SK-N-MC (cell line): ENCODE measurements around the gene PDE4D.

Experiments
- DNase-seq: peaks from one replicate; pipeline ENCODE4 v3.0.0-alpha.2; 2011; ENCODE audit warnings: low read depth, low spot score
- H3K27ac ChIP-seq: fragments of 200-600 bp; sonication (generic); 2 replicates; pipeline ENCODE4 v1.5.1; 2016; ENCODE audit warnings: mixed run types
- H3K36me3 ChIP-seq: fragments of 200-600 bp; sonication (generic); 2 replicates; pipeline ENCODE4 v1.6.1; 2017; ENCODE audit warnings: antibody characterized with exemption, low read length, mixed read lengths; ENCODE audit not compliant: insufficient read depth
- H3K4me3 ChIP-seq: fragments of 200-600 bp; sonication (generic); 2 replicates; pipeline ENCODE4 v1.5.1; 2016
- H3K9ac ChIP-seq: fragments of 200-600 bp; sonication (generic); 2 replicates; pipeline ENCODE4 v1.8.0; 2017; ENCODE audit warnings: mixed run types, mixed read lengths; ENCODE audit not compliant: insufficient read length
- H3K9me3 ChIP-seq: fragments of 200-600 bp; sonication (generic); 2 replicates; pipeline ENCODE4 v1.6.1; 2017; ENCODE audit warnings: low read depth, mild to moderate bottlenecking, antibody characterized with exemption, low read length, moderate library complexity, mixed read lengths
- EZH2 ChIP-seq: fragments of 200-600 bp; sonication (generic); IDR thresholded peaks from one replicate; pipeline ENCODE4 v1.6.1; 2017; ENCODE audit warnings: antibody characterized with exemption
- FOXP2 ChIP-seq: optimal IDR thresholded peaks from 2 replicates; pipeline ENCODE3; 2011; ENCODE audit warnings: mild to moderate bottlenecking, moderate library complexity; ENCODE audit not compliant: insufficient read depth; ENCODE audit errors: extremely low read length, control extremely low read depth
- POLR2AphosphoS5 ChIP-seq: IDR thresholded peaks from 2 replicates; pipeline ENCODE4 v1.6.1; 2012; ENCODE audit warnings: mild to moderate bottlenecking, low read depth, low read length, borderline replicate concordance

Gene PDE4D

DNA sequence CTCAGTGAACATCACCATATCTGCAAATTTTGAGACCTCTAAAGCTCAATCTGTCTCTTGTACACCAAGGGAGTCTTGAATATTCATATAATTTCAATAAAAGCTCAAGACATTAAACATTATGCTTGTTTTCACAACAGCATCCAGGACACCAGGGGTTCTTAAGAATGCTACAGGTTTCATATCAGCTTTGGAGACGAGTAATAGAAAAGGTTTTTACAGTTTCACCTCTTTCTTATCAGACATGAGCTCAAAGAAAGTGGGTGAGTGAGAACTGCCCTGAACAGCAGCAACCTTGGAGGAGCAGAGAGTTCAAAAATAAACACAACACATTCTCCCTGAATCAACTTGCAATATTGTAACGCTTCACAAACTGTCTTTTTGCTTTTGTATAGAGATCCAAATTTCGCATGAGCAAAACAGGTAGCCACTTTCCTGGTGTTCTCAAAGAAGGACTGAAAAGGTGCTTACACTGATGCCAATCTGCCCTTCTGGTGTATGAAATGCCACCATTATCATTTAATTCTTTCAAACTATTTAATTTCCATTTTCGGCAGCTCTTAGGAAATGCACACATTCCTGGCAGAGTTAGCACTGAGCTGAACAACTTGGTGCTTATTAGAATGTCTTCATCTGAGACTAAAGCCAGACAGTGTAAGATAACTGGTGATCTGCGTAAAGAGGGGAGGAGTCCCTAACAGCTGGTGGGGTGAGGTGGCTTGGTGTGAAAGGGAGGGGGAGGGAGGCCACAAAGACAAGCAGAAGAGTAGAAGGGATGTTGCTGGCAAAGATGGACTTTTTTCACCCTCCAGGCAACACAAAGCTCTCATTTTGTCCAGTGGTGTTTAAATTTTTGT is 535.3 kb downstream of the PDE4D start:
- DNase-seq, result no peak
- Histone ChIP-seq H3K9ac (no peak overlapping the region), H3K27ac (no peak overlapping the region), H3K36me3 (no peaks in the 10 kb centered on the region), H3K4me3 (no peak overlapping the region), H3K9me3 (no peaks in the 10 kb centered on the region)
- no peak for TF ChIP-seq POLR2AphosphoS5
- no peak for TF ChIP-seq EZH2
- no peak for TF ChIP-seq FOXP2

GRCh38 chr5:59357381-59357977 is 536.0 kb downstream of the PDE4D start:
- Histone ChIP-seq H3K9me3 (no peaks in the 10 kb centered on the region), H3K4me3 (no peak overlapping the region), H3K9ac (no peak overlapping the region), H3K27ac (no peak overlapping the region), H3K36me3 (no peaks in the 10 kb centered on the region)
- TF ChIP-seq EZH2 (no peak), FOXP2 (no peak), POLR2AphosphoS5 (no peak)
- DNase-seq, result no peak

DNA sequence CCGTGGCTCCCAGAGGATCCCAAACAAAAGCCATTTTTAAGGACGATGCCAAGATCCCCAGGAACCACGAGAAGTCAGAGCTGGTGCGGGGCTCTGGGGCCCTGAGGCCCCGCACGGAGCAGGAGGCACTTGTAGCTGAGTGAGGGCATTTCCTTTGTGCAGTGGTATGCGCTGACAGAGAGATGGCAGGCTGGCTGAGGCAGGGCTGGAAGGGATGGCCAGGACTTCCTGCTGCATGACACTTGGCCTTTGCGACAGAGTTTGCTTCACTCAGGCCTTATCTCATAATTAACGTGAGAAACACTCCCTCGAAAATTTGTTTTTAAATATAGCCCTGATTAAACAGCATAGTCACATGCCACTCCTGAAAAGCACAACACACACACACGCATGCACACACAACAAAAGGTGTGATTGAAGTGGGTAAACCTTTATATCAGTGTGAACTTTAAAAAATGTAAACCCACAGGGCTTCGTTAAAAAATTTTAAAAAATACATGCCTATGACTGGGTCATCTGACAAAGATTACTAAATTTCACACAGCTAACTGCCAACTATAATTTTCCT is 536.6 kb downstream of the PDE4D start:
- H3K27ac ChIP-seq, result no peak overlapping the region
- TF ChIP-seq FOXP2, result no peak
- TF ChIP-seq EZH2, result no peak
- no peak for TF ChIP-seq POLR2AphosphoS5

GRCh38 chr5:59354811-59355210 is 538.7 kb downstream of the PDE4D start:
- H3K27ac ChIP-seq, result no peak overlapping the region
- no peak overlapping the region for H3K9ac ChIP-seq
- H3K4me3 ChIP-seq, result no peak overlapping the region
- H3K9me3 ChIP-seq, result no peaks in the 10 kb centered on the region
- H3K36me3 ChIP-seq, result no peaks in the 10 kb centered on the region
- no peak for TF ChIP-seq EZH2
- no peak for TF ChIP-seq FOXP2
- no peak for TF ChIP-seq POLR2AphosphoS5
- no peak for DNase-seq

More for the DNA sequence above, 536.6 kb downstream of the PDE4D start:
- no peak overlapping the region for H3K9ac ChIP-seq
- no peak overlapping the region for H3K4me3 ChIP-seq
- no peak for DNase-seq
- H3K36me3 ChIP-seq, result no peaks in the 10 kb centered on the region
- no peaks in the 10 kb centered on the region for H3K9me3 ChIP-seq

GRCh38 chr5:59354274-59354673 is 539.3 kb downstream of the PDE4D start:
- Histone ChIP-seq H3K27ac (no peak overlapping the region), H3K4me3 (no peak overlapping the region), H3K9ac (no peak overlapping the region), H3K36me3 (no peaks in the 10 kb centered on the region), H3K9me3 (no peaks in the 10 kb centered on the region)
- no peak for DNase-seq
- TF ChIP-seq POLR2AphosphoS5, result no peak
- no peak for TF ChIP-seq EZH2
- TF ChIP-seq FOXP2, result no peak

DNA sequence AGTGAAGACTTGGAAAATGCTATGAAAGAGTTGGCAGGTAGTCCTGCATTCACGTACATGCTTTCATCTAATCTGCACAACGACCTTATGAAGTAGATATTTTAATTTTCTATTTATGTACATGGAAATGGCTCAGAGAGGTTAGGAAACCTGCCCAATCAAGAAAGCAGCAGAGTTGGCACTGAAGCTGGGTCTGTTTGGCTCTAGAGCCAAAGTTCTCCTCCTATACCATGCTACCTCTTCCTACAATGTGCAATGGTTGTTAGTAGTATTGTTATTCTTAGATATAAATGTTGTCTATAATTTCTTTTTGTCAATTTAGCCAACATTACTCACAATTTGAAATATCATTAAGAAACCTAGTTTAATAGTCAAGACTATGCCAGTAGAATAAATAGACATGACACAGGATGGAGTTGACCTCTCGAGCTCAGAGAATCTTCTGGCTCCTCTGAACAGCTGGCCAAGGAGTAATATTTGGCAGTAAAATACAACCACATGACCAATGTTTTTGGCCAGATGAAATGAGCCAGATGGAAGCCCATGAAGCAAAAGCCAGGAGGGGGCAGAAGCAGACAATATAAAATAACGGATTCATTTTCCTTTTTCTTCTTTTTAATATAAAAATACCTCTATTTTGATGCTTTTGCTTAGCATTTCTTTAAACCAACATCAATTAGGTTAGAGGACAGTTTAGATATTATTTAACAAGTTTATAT is 542.3 kb downstream of the PDE4D start:
- no peak overlapping the region for H3K4me3 ChIP-seq
- TF ChIP-seq POLR2AphosphoS5 (no peak), FOXP2 (no peak), EZH2 (no peak)
- H3K36me3 ChIP-seq, result no peaks in the 10 kb centered on the region
- H3K9me3 ChIP-seq, result no peaks in the 10 kb centered on the region
- no peak overlapping the region for H3K27ac ChIP-seq
- no peak for DNase-seq
- H3K9ac ChIP-seq, result no peak overlapping the region

- no peak overlapping the region for H3K4me3 ChIP-seq
- H3K27ac ChIP-seq, result no peak overlapping the region
- TF ChIP-seq FOXP2 (no peak), EZH2 (no peak), POLR2AphosphoS5 (no peak)
- no peak overlapping the region for H3K9ac ChIP-seq
- no peak for DNase-seq
- H3K36me3 ChIP-seq, result no peaks in the 10 kb centered on the region
- H3K9me3 ChIP-seq, result no peaks in the 10 kb centered on the region
Observed at GRCh38 chr5:59348189-59348588, 545.3 kb downstream of the PDE4D start.

GRCh38 chr5:59346982-59347381 is 546.5 kb downstream of the PDE4D start:
- DNase-seq, result no peak
- Histone ChIP-seq H3K36me3 (no peaks in the 10 kb centered on the region), H3K27ac (no peak overlapping the region), H3K4me3 (no peak overlapping the region), H3K9me3 (no peaks in the 10 kb centered on the region), H3K9ac (no peak overlapping the region)
- TF ChIP-seq FOXP2 (no peak), POLR2AphosphoS5 (no peak), EZH2 (no peak)
